Tibial artery (tissue), 4 donors: Measurements from ENCODE around the gene THADA.

ENCODE experiments used
- DNase-seq, 2 donors: peaks; one replicate each; pipeline ENCODE4 v3.0.0-alpha.2; 2019
- H3K27ac ChIP-seq, 2 donors: fragments of 200-600 bp; sonication (generic) in 1 of 2; 1 replicate in 1 of 2; 2 replicates in 1 of 2; pipeline ENCODE4 v1.5.1; 2018 to 2019; ENCODE audit warnings: mild to moderate bottlenecking in 1 of 2
- H3K27me3 ChIP-seq, 2 donors: fragments of 200-600 bp; sonication (generic) in 1 of 2; one replicate each; pipeline versions ENCODE4 v1.5.1 to v1.6.0; 2016 to 2019
- H3K36me3 ChIP-seq, 3 donors: fragments of 200-600 bp; sonication (generic) in 2 of 3; one replicate each; pipeline ENCODE4 v1.5.1; 2016 to 2019; ENCODE audit warnings: mild to moderate bottlenecking in 2 of 3
- H3K4me1 ChIP-seq, 4 donors: fragments of 200-600 bp; sonication (generic) in 2 of 4; 1 replicate in 3 of 4; 2 replicates in 1 of 4; pipeline ENCODE4 v1.5.1; 2016 to 2019
- H3K4me3 ChIP-seq, 2 donors: fragments of 200-600 bp; sonication (generic) in 1 of 2; 1 replicate in 1 of 2; 2 replicates in 1 of 2; pipeline ENCODE4 v1.5.1; 2018 to 2019; ENCODE audit warnings: mild to moderate bottlenecking in 2 of 2
- H3K9me3 ChIP-seq, 3 donors: fragments of 200-600 bp; sonication (generic) in 1 of 3; one replicate each; pipeline ENCODE4 v1.5.1; 2016 to 2019
- intact Hi-C: fragments of 100-400 bp; cut with DNase I; formaldehyde crosslinking; loops from one replicate; pipeline ENCODE4 v1.15.0; 2023; ENCODE audit warnings: low total_unique reads
- TF ChIP-seq, protein P1 (sequence below), 2 experiments: fragments of 200-600 bp in 1 of 2; fragments of 450-650 bp in 1 of 2; IDR thresholded peaks; one replicate each; pipeline ENCODE4 v1.5.1; 2017 to 2019; ENCODE audit warnings: antibody characterized with exemption in 2 of 2, mild to moderate bottlenecking in 1 of 2, moderate library complexity in 1 of 2

THADA gene

DNA sequence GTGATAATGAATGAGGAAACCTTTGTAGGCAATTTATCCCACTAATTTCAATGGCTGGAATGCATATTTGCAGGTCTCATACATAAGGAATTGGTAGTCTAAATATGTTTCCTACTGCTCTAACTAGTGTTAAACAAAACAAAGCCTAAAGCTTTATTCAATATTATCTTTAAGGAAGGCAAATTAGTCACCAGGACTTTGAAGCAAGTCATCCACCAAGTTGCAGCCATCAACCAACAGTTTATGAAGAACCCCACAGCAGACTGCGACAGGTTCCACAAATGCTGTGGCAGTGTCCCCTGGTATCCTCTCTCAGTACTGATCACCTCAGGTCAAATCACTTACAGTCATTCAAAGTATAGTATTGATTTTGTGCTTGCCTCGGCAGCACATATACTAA lies 187.9 kb downstream of the THADA start:
- intact Hi-C loops = no loop called here
- peaks cover 0 to 44% (median 15%) of the 10 kb centered on the region in 4 donors for H3K4me1 ChIP-seq
- H3K9me3 ChIP-seq = no peaks in the 10 kb centered on the region
- no peaks in the 10 kb centered on the region for H3K27me3 ChIP-seq
- no peak for DNase-seq
- TF ChIP-seq, protein P1, sequence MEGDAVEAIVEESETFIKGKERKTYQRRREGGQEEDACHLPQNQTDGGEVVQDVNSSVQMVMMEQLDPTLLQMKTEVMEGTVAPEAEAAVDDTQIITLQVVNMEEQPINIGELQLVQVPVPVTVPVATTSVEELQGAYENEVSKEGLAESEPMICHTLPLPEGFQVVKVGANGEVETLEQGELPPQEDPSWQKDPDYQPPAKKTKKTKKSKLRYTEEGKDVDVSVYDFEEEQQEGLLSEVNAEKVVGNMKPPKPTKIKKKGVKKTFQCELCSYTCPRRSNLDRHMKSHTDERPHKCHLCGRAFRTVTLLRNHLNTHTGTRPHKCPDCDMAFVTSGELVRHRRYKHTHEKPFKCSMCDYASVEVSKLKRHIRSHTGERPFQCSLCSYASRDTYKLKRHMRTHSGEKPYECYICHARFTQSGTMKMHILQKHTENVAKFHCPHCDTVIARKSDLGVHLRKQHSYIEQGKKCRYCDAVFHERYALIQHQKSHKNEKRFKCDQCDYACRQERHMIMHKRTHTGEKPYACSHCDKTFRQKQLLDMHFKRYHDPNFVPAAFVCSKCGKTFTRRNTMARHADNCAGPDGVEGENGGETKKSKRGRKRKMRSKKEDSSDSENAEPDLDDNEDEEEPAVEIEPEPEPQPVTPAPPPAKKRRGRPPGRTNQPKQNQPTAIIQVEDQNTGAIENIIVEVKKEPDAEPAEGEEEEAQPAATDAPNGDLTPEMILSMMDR (IDR thresholded peaks at IDR 0.05) = no peak
- H3K36me3 ChIP-seq = no peaks in the 10 kb centered on the region
- no peak overlapping the region for H3K4me3 ChIP-seq
- H3K27ac ChIP-seq = no peak overlapping the region

GRCh38 chr2:43406651-43407279 lies 189.1 kb downstream of the THADA start:
- H3K36me3 ChIP-seq = no peaks in the 10 kb centered on the region
- no peak for DNase-seq
- H3K9me3 ChIP-seq = no peaks in the 10 kb centered on the region
- no peak overlapping the region for H3K4me3 ChIP-seq
- peaks cover 0 to 33% (median 8%) of the 10 kb centered on the region in 4 donors for H3K4me1 ChIP-seq
- no peak overlapping the region for H3K27ac ChIP-seq
- H3K27me3 ChIP-seq = no peaks in the 10 kb centered on the region
- TF ChIP-seq, protein P1 (IDR thresholded peaks at IDR 0.05) = no peak
- intact Hi-C loops = no loop called here

DNA sequence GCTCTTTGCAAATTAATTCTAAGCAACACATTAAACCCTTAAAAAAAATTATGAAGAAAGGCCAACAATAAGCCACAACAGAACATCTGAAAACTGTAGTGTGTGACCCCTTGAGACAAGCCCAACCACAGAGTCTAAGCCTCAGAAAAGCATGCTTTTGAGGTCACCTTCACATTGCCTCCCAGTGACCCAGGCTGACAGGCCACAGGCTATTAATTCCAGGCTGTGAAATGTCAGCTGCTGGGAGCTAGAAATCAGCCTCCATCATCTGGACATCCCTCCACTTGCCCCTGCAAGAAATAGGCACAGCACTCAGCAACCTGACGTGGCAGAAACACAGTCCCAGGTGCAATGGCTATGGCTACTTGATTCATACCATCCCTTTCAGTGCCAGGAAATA lies 190.0 kb downstream of the THADA start:
- Histone ChIP-seq H3K36me3 (no peaks in the 10 kb centered on the region), H3K27ac (no peak overlapping the region), H3K4me1 (peaks cover 0 to 33% (median 7%) of the 10 kb centered on the region in 4 donors), H3K9me3 (no peaks in the 10 kb centered on the region), H3K4me3 (no peak overlapping the region), H3K27me3 (no peaks in the 10 kb centered on the region)
- intact Hi-C loops = no loop called here
- DNase-seq = no peak
- TF ChIP-seq, protein P1 (IDR thresholded peaks at IDR 0.05) = no peak

DNA sequence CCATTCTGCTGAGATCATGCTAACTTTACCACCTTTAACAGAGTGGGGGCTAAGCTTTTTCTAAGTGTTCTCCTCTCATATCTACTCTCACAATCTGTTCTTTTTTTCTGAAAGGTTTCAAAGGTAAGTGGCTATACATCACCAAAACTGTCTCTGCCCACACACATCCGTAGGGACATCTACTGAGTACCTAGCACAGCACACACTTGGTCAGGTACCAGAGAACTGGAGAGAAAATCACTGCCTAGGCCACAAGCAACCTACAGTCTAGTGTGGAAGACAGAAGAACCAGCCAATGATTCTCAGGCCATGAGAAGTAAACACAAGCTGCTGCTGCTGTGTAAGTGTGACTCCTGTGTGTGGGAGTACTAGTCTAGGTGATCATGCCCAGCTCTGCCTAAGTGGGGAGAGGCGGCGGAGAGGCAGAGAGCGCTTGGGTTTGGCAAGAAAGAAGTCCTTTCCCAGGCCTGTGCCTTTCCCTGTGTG lies 193.3 kb downstream of the THADA start:
- H3K4me3 ChIP-seq = no peak overlapping the region
- peaks cover 0 to 48% (median 22%) of the 10 kb centered on the region in 4 donors for H3K4me1 ChIP-seq
- no peaks in the 10 kb centered on the region for H3K27me3 ChIP-seq
- intact Hi-C loops = no loop called here
- no peak overlapping the region for H3K27ac ChIP-seq
- DNase-seq = no peak
- no peaks in the 10 kb centered on the region for H3K9me3 ChIP-seq
- TF ChIP-seq, protein P1 (IDR thresholded peaks at IDR 0.05) = no peak
- H3K36me3 ChIP-seq = no peaks in the 10 kb centered on the region

DNA sequence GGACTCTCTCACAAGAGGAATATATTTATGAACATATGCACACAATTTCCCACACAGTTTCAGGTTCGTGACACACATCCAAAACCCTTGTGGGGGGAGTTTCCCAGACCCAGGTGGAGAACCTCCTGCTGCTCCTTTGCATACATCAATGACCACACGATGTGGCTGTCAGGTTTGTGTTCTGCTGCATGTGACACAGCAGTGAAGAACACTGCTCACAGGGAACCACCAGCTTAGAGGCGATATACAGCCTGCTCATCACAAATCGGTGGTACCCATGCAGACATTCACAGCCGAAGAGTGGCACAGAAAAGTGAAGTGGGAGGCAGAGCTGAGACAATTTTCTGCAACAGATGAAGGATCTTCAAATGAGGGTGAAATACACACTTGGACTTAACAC lies 193.8 kb downstream of the THADA start:
- peaks cover 0 to 48% (median 23%) of the 10 kb centered on the region in 4 donors for H3K4me1 ChIP-seq
- intact Hi-C loops = no loop called here
- no peak overlapping the region for H3K27ac ChIP-seq

More for the DNA sequence above, 193.8 kb downstream of the THADA start:
- Histone ChIP-seq H3K4me3 (no peak overlapping the region), H3K27me3 (no peaks in the 10 kb centered on the region), H3K36me3 (no peaks in the 10 kb centered on the region), H3K9me3 (no peaks in the 10 kb centered on the region)
- TF ChIP-seq, protein P1 (IDR thresholded peaks at IDR 0.05) = no peak
- no peak for DNase-seq
